GM10266 (cell line): Measurements from ENCODE around the gene HSD11B2.

Experiments
- DNase-seq: peaks from one replicate; pipeline ENCODE4 v3.0.0; 2012; ENCODE audit errors: extremely low spot score
- CTCF ChIP-seq: IDR thresholded peaks from 2 replicates; pipeline ENCODE4 v1.5.1; 2012; ENCODE audit warnings: mild to moderate bottlenecking, low read depth; ENCODE audit not compliant: control insufficient read depth, insufficient read depth; ENCODE audit errors: missing control alignments

Gene HSD11B2

GRCh38 chr16:67445126-67445426 lies 14.2 kb downstream of the HSD11B2 start:
- no peak for DNase-seq
- no peak for TF ChIP-seq CTCF

GRCh38 chr16:67445441-67445912 lies 14.6 kb downstream of the HSD11B2 start:
- no peak for TF ChIP-seq CTCF
- no peak for DNase-seq

GRCh38 chr16:67445913-67446907 lies 15.3 kb downstream of the HSD11B2 start:
- no peak for DNase-seq
- no peak for TF ChIP-seq CTCF

- no peak for DNase-seq
- TF ChIP-seq CTCF = no peak
These were observed 16.1 kb downstream of the HSD11B2 start for GRCh38 chr16:67446968-67447507.

- TF ChIP-seq CTCF = peak; percentile 60
- DNase-seq = peak; percentile 77
These were observed 16.7 kb downstream of the HSD11B2 start for GRCh38 chr16:67447508-67448076.

GRCh38 chr16:67448580-67448979 lies 17.7 kb downstream of the HSD11B2 start:
- no peak for TF ChIP-seq CTCF
- no peak for DNase-seq

GRCh38 chr16:67449336-67449735 lies 18.4 kb downstream of the HSD11B2 start:
- TF ChIP-seq CTCF = no peak
- DNase-seq = no peak
